GM23338 (cell line): ENCODE results near the gene HPX. TPM values are rescaled to one million over a fixed set of nuclear protein-coding genes. Genes with fewer than 3 reads are reported as not detected.

ENCODE experiments used
- ATAC-seq: fragments of 200-7000 bp; cut with Tn5 transposase; 3 replicates; pipeline ENCODE4 v1.9.1; 2020
- DNase-seq: peaks from one replicate; pipeline ENCODE4 v3.0.0-alpha.2; 2015; ENCODE audit warnings: low spot score
- H2AFZ ChIP-seq: fragments of 200-600 bp; sonication (generic); 2 replicates; pipeline ENCODE4 v1.8.0; 2016; ENCODE audit warnings: antibody characterized with exemption, mild to moderate bottlenecking, moderate library complexity
- H3F3A ChIP-seq: fragments of 200-600 bp; sonication (generic); replicated peaks from 2 replicates; pipeline ENCODE4 v1.8.0; 2017; ENCODE audit warnings: antibody characterized with exemption, mixed run types, low read depth
- H3K27ac ChIP-seq: fragments of 200-600 bp; sonication (generic); 2 replicates; pipeline ENCODE4 v1.6.1; 2016; ENCODE audit warnings: low read depth
- H3K27me3 ChIP-seq: fragments of 200-600 bp; sonication (generic); 2 replicates; pipeline ENCODE4 v1.8.0; 2016; ENCODE audit warnings: mild to moderate bottlenecking, mixed run types, moderate library complexity; ENCODE audit not compliant: insufficient read depth
- H3K36me3 ChIP-seq: fragments of 200-600 bp; sonication (generic); 2 replicates; pipeline ENCODE4 v1.8.0; 2016; ENCODE audit warnings: mild to moderate bottlenecking; ENCODE audit not compliant: insufficient read depth
- H3K4me1 ChIP-seq: fragments of 200-600 bp; sonication (generic); 2 replicates; pipeline ENCODE4 v1.8.0; 2016; ENCODE audit warnings: mild to moderate bottlenecking, moderate library complexity; ENCODE audit not compliant: insufficient read depth
- H3K4me2 ChIP-seq: fragments of 200-600 bp; sonication (generic); 2 replicates; pipeline ENCODE4 v1.7.1; 2017; ENCODE audit warnings: mixed run types
- H3K4me3 ChIP-seq: fragments of 200-600 bp; sonication (generic); 2 replicates; pipeline ENCODE4 v1.6.1; 2016; ENCODE audit warnings: mixed run types
- H3K79me2 ChIP-seq: fragments of 200-600 bp; sonication (generic); replicated peaks from 2 replicates; pipeline ENCODE4 v1.8.0; 2017; ENCODE audit warnings: mild to moderate bottlenecking; ENCODE audit not compliant: insufficient read depth
- H3K9me2 ChIP-seq: fragments of 200-600 bp; sonication (generic); 2 replicates; pipeline ENCODE4 v1.8.0; 2017; ENCODE audit not compliant: insufficient read depth
- H4K20me1 ChIP-seq: fragments of 200-600 bp; sonication (generic); replicated peaks from 2 replicates; pipeline ENCODE4 v1.8.0; 2017; ENCODE audit warnings: mild to moderate bottlenecking; ENCODE audit not compliant: insufficient read depth
- H3K27ac Mint-ChIP-seq: 2 replicates; pipeline ENCODE4 v1.8.0; 2020; ENCODE audit warnings: inconsistent platforms, mild to moderate bottlenecking, moderate library complexity, mixed read lengths
- H3K27me3 Mint-ChIP-seq: 3 replicates; pipeline ENCODE4 v1.8.0; 2022; ENCODE audit warnings: low read depth, mild to moderate bottlenecking, moderate library complexity, mixed read lengths, inconsistent platforms; ENCODE audit not compliant: insufficient read depth, poor library complexity
- H3K36me3 Mint-ChIP-seq: 3 replicates; pipeline ENCODE4 v1.8.0; 2021; ENCODE audit warnings: low read depth, mild to moderate bottlenecking, inconsistent platforms, moderate library complexity, mixed read lengths
- H3K4me1 Mint-ChIP-seq: 3 replicates; pipeline ENCODE4 v1.8.0; 2020; ENCODE audit warnings: mild to moderate bottlenecking, inconsistent platforms, mixed read lengths
- H3K4me3 Mint-ChIP-seq: 3 replicates; pipeline ENCODE4 v1.8.0; 2021; ENCODE audit warnings: moderate library complexity, mild to moderate bottlenecking, inconsistent platforms, mixed read lengths
- H3K9me3 Mint-ChIP-seq: 3 replicates; pipeline ENCODE4 v1.8.0; 2020; ENCODE audit warnings: moderate library complexity, mild to moderate bottlenecking, inconsistent platforms, mixed read lengths
- ETS1 ChIP-seq: IDR thresholded peaks from 2 replicates; pipeline ENCODE4 v1.6.1; 2016; ENCODE audit warnings: antibody characterized with exemption
- EZH2 ChIP-seq: fragments of 200-600 bp; sonication (generic); IDR thresholded peaks from one replicate; pipeline ENCODE4 v1.8.0; 2017; ENCODE audit warnings: antibody characterized with exemption, mild to moderate bottlenecking, low read depth; ENCODE audit not compliant: unreplicated experiment
- NANOG ChIP-seq: IDR thresholded peaks from 2 replicates; pipeline ENCODE4 v1.6.1; 2016; ENCODE audit warnings: antibody characterized with exemption, borderline replicate concordance
- POLR2AphosphoS5 ChIP-seq: IDR thresholded peaks from 2 replicates; pipeline ENCODE4 v1.6.1; 2016; ENCODE audit warnings: antibody characterized with exemption, low read depth
- ZNF331 ChIP-seq: fragments of 250-450 bp; sonication (Bioruptor Pico); IDR thresholded peaks from 2 replicates; pipeline ENCODE4 v1.5.0; 2020; ENCODE audit warnings: low read depth, mild to moderate bottlenecking, moderate library complexity
- polyA plus RNA-seq: library from polyadenylated mRNA; unstranded; fragments of >200 nt; fragmentation: Nextera tagmentation; extraction: Ambion mirVana; gene quantifications from 2 replicates; pipeline ENCODE4 v1.2.1, GENCODE V29; 2016
- total RNA-seq: library from RNA; depleted of rRNA; stranded (reverse); fragments of >200 nt; shearing (Covaris generic); gene quantifications from 2 replicates; pipeline ENCODE4 v1.2.3, GENCODE V29; 2014
- TF ChIP-seq, protein P1 (sequence below): fragments of 250-450 bp; sonication (Bioruptor Pico); IDR thresholded peaks from 2 replicates; pipeline ENCODE4 v1.5.0; 2020; ENCODE audit warnings: mild to moderate bottlenecking, moderate library complexity
- TF ChIP-seq, protein P2 (sequence below), 2 experiments: fragments of 200-600 bp in 1 of 2; sonication (generic) in 1 of 2; conservative IDR thresholded peaks; 2 replicates each; pipeline versions ENCODE4 v1.5.1 to v1.6.1; 2016 to 2017; ENCODE audit warnings: antibody characterized with exemption in 2 of 2, low read depth in 2 of 2, mild to moderate bottlenecking in 2 of 2, moderate library complexity in 1 of 2

The HPX gene
- total and polyA plus RNA-seq, 2 experiments from 2014 or later: 0.47 to 0.63 TPM

DNA sequence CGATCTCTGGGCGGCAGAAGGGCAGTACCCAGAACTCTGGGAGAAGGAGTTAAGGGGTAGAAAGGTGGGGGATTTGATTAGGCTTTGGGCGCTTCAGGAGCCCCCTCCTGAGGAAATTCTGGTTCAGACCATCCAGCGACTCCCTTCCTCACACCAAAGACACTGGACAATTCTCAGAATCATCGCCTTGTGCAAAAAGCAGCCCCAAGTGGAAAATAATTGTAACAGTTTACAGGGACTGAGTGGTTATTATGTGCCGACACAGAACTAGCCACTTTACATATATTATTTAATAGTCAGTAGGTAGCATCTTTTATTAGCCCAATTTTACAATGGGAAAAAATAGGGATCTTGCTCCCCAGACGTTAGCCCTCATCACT, 33.6 kb upstream of the HPX start (continued):
- TF ChIP-seq, protein P1, sequence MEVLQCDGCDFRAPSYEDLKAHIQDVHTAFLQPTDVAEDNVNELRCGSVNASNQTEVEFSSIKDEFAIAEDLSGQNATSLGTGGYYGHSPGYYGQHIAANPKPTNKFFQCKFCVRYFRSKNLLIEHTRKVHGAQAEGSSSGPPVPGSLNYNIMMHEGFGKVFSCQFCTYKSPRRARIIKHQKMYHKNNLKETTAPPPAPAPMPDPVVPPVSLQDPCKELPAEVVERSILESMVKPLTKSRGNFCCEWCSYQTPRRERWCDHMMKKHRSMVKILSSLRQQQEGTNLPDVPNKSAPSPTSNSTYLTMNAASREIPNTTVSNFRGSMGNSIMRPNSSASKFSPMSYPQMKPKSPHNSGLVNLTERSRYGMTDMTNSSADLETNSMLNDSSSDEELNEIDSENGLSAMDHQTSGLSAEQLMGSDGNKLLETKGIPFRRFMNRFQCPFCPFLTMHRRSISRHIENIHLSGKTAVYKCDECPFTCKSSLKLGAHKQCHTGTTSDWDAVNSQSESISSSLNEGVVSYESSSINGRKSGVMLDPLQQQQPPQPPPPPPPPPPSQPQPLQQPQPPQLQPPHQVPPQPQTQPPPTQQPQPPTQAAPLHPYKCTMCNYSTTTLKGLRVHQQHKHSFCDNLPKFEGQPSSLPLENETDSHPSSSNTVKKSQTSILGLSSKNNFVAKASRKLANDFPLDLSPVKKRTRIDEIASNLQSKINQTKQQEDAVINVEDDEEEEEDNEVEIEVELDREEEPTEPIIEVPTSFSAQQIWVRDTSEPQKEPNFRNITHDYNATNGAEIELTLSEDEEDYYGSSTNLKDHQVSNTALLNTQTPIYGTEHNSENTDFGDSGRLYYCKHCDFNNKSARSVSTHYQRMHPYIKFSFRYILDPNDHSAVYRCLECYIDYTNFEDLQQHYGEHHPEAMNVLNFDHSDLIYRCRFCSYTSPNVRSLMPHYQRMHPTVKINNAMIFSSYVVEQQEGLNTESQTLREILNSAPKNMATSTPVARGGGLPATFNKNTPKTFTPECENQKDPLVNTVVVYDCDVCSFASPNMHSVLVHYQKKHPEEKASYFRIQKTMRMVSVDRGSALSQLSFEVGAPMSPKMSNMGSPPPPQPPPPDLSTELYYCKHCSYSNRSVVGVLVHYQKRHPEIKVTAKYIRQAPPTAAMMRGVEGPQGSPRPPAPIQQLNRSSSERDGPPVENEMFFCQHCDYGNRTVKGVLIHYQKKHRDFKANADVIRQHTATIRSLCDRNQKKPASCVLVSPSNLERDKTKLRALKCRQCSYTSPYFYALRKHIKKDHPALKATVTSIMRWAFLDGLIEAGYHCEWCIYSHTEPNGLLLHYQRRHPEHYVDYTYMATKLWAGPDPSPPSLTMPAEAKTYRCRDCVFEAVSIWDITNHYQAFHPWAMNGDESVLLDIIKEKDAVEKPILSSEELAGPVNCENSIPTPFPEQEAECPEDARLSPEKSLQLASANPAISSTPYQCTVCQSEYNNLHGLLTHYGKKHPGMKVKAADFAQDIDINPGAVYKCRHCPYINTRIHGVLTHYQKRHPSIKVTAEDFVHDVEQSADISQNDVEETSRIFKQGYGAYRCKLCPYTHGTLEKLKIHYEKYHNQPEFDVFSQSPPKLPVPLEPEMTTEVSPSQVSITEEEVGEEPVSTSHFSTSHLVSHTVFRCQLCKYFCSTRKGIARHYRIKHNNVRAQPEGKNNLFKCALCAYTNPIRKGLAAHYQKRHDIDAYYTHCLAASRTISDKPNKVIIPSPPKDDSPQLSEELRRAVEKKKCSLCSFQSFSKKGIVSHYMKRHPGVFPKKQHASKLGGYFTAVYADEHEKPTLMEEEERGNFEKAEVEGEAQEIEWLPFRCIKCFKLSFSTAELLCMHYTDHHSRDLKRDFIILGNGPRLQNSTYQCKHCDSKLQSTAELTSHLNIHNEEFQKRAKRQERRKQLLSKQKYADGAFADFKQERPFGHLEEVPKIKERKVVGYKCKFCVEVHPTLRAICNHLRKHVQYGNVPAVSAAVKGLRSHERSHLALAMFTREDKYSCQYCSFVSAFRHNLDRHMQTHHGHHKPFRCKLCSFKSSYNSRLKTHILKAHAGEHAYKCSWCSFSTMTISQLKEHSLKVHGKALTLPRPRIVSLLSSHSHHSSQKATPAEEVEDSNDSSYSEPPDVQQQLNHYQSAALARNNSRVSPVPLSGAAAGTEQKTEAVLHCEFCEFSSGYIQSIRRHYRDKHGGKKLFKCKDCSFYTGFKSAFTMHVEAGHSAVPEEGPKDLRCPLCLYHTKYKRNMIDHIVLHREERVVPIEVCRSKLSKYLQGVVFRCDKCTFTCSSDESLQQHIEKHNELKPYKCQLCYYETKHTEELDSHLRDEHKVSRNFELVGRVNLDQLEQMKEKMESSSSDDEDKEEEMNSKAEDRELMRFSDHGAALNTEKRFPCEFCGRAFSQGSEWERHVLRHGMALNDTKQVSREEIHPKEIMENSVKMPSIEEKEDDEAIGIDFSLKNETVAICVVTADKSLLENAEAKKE (CRISPR knock-in tag): no peak
- TF ChIP-seq EZH2 (no peak), ZNF331 (CRISPR knock-in tag) (no peak)

DNA sequence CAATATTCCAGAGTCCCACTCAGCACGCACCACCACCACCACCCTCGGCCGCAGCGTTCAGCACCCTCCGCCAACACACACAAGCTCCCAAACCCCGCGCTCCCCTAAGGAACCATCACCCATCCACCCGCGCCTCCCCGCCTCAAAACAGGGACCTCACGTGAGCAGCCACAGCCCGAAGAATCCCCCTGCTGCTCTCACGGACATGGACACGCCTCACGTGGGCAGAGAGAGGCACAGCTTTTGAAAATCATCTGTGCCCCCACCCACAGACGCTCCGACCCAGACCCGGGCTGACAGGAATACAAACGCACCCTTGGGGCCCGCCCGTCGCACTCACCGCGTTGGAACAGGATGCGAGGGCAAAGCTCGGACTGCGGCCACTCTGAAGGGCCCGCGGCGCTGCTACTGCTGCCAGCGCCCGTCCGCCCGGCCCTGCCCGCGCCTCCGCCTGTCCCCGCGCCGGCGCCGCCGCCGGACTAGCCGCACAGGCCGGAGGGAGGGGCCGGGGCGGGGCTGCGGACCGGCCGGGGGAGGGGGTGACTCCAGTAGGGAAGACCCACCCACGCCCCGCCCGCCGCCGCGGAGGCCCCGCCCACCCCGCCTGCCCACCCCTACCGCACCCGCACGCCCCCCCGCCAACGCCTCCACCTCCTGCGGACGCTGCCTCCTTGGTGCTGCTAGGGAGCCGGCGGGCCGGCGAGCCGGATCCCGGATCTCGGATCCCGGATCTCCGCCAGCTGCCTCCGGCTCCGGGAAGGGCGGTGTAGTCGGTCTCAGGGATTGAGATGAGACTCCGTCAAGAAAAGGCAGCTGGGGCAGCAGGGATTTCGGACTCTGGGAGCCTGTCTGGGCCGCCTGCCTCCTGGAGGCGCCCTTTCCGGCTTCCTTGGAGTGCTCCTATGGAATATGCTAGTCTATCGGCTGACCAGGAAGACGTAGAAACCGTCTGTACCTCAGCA, 32.9 kb upstream of the HPX start, which contains the start of gene TRIM3:
TRIM3 (minus strand) TSS at position 491 of the 962 bp plus-strand sequence. CDS start 8,246 bp downstream, outside the sequence.
- Histone ChIP-seq H3K79me2 (no peaks in the 10 kb centered on the region), H3K4me2 (peak within 1 kb of the TSS; percentile 89), H4K20me1 (peaks cover 2% of the 10 kb centered on the region), H3K36me3 (peaks cover 4% of the 10 kb centered on the region; the same call in 1 of the 2 replicates), H3K27ac (peak within 1 kb of the TSS; percentile 91), H3K27me3 (no peaks in the 10 kb centered on the region), H3F3A (0 out of 2 replicates have a peak, but pooled peaks cover 13% of the 10 kb centered on the region), H2AFZ (peak within 1 kb of the TSS; percentile 99), H3K4me3 (peak within 1 kb of the TSS; percentile 93), H3K9me2 (no peaks in the 10 kb centered on the region), H3K4me1 (peaks cover 23% of the 10 kb centered on the region)
- Mint-ChIP-seq H3K9me3 (no peaks in the 10 kb centered on the region), H3K36me3 (peaks cover 24% of the 10 kb centered on the region), H3K27me3 (peaks cover 13% of the 10 kb centered on the region), H3K27ac (peak within 1 kb of the TSS; percentile 94), H3K4me3 (peak within 1 kb of the TSS; percentile 88), H3K4me1 (peaks cover 31% of the 10 kb centered on the region)
- DNase-seq: peak; percentile 89
- TF ChIP-seq ETS1 (0 out of 2 replicates have a peak, but pooled peaks have one; percentile 14), NANOG (no peak), POLR2AphosphoS5 (peak; percentile 54)
- TF ChIP-seq, protein P2, sequence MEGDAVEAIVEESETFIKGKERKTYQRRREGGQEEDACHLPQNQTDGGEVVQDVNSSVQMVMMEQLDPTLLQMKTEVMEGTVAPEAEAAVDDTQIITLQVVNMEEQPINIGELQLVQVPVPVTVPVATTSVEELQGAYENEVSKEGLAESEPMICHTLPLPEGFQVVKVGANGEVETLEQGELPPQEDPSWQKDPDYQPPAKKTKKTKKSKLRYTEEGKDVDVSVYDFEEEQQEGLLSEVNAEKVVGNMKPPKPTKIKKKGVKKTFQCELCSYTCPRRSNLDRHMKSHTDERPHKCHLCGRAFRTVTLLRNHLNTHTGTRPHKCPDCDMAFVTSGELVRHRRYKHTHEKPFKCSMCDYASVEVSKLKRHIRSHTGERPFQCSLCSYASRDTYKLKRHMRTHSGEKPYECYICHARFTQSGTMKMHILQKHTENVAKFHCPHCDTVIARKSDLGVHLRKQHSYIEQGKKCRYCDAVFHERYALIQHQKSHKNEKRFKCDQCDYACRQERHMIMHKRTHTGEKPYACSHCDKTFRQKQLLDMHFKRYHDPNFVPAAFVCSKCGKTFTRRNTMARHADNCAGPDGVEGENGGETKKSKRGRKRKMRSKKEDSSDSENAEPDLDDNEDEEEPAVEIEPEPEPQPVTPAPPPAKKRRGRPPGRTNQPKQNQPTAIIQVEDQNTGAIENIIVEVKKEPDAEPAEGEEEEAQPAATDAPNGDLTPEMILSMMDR (conservative IDR thresholded peaks at IDR 0.05; ENCODE audit: low read depth in 2 of 2): peak; percentile 26 to 35
- ATAC-seq: peak; percentile 65
